Osteoblast (primary cell): Measurements from ENCODE around the gene AMN1. TPM values are rescaled to one million over a fixed set of nuclear protein-coding genes. Genes with fewer than 3 reads are reported as not detected.

Experiments used
- DNase-seq: peaks from one replicate; pipeline ENCODE4 v3.0.0; 2011; ENCODE audit warnings: low spot score, mixed read lengths; ENCODE audit not compliant: insufficient read length; ENCODE audit errors: missing footprints
- H2AFZ ChIP-seq: 2 replicates; pipeline ENCODE4 v1.6.0; 2011; ENCODE audit warnings: mild to moderate bottlenecking, low read length
- H3K27ac ChIP-seq: 2 replicates; pipeline ENCODE4 v1.5.1; 2011; ENCODE audit warnings: mild to moderate bottlenecking, low read depth, low read length, moderate library complexity
- H3K27me3 ChIP-seq: 2 replicates; pipeline ENCODE4 v1.6.0; 2012; ENCODE audit warnings: mild to moderate bottlenecking, control low read depth, inconsistent platforms, low read length, moderate library complexity; ENCODE audit not compliant: insufficient read depth
- H3K36me3 ChIP-seq: 2 replicates; pipeline ENCODE4 v1.5.1; 2011; ENCODE audit warnings: mild to moderate bottlenecking, low read length, control low read depth, moderate library complexity; ENCODE audit not compliant: insufficient read depth
- H3K4me1 ChIP-seq: 2 replicates; pipeline ENCODE4 v1.5.1; 2011; ENCODE audit warnings: mild to moderate bottlenecking, low read length, control low read depth, moderate library complexity; ENCODE audit not compliant: insufficient read depth
- H3K4me2 ChIP-seq: 2 replicates; pipeline ENCODE4 v1.6.0; 2011; ENCODE audit warnings: mild to moderate bottlenecking, low read length; ENCODE audit not compliant: insufficient read depth
- H3K4me3 ChIP-seq: fragments of 200-600 bp; sonication (generic); 3 replicates; pipeline ENCODE4 v1.5.1; 2012; ENCODE audit warnings: mild to moderate bottlenecking, low read length, inconsistent platforms; ENCODE audit not compliant: insufficient read depth
- H3K79me2 ChIP-seq: 2 replicates; pipeline ENCODE4 v1.6.0; 2012; ENCODE audit warnings: mild to moderate bottlenecking, low read length, control low read depth, inconsistent platforms; ENCODE audit not compliant: insufficient read depth
- H3K9me3 ChIP-seq: 2 replicates; pipeline ENCODE4 v1.5.1; 2011; ENCODE audit warnings: low read depth, low read length, control low read depth
- H4K20me1 ChIP-seq: 2 replicates; pipeline ENCODE4 v1.6.0; 2012; ENCODE audit warnings: mild to moderate bottlenecking, low read length, control low read depth; ENCODE audit not compliant: insufficient read depth
- CTCF ChIP-seq: IDR thresholded peaks from 2 replicates; pipeline ENCODE4 v1.5.1; 2011; ENCODE audit warnings: mild to moderate bottlenecking, low read depth, low read length, moderate library complexity; ENCODE audit errors: extremely low read depth
- total RNA-seq: library from RNA; depleted of rRNA; stranded (reverse); fragments of >200 nt; gene quantifications from 2 replicates; pipeline ENCODE4 v1.2.3, GENCODE V29; 2012

Gene AMN1
- total RNA-seq, 1 donor, result 5.4 TPM

- H3K36me3 ChIP-seq, result no peaks in the 10 kb centered on the region
- peak within 1 kb of the TSS; percentile 86 for H3K4me3 ChIP-seq
Measured at GRCh38 chr12:31659087-31659942, 69.5 kb downstream of the AMN1 start, which contains the start of gene ETFBKMT. Gene ETFBKMT (plus strand): TSS chr12:31659688. CDS start chr12:31661954, 2,266 bp downstream.

GRCh38 chr12:31658471-31659086, 70.2 kb downstream of the AMN1 start:
- Histone ChIP-seq H3K79me2 (no peaks in the 10 kb centered on the region), H3K27me3 (no peaks in the 10 kb centered on the region), H4K20me1 (no peaks in the 10 kb centered on the region), H3K9me3 (no peaks in the 10 kb centered on the region), H3K4me2 (peak overlapping the region; percentile 87), H2AFZ (peak overlapping the region; percentile 96), H3K36me3 (no peaks in the 10 kb centered on the region), H3K27ac (peak overlapping the region; percentile 88), H3K4me3 (peak overlapping the region; percentile 86), H3K4me1 (peaks cover 8% of the 10 kb centered on the region)
- TF ChIP-seq CTCF, result no peak
- peak; percentile 9 for DNase-seq

More at GRCh38 chr12:31659087-31659942, 69.5 kb downstream of the AMN1 start, which contains the start of gene ETFBKMT:
- peak within 1 kb of the TSS; percentile 88 for H3K27ac ChIP-seq
- peak within 1 kb of the TSS; percentile 96 for H2AFZ ChIP-seq
- H3K4me2 ChIP-seq, result peak within 1 kb of the TSS; percentile 87
- peaks cover 8% of the 10 kb centered on the region for H3K4me1 ChIP-seq
- no peaks in the 10 kb centered on the region for H3K27me3 ChIP-seq
- peak; percentile 96 for DNase-seq
- no peaks in the 10 kb centered on the region for H3K9me3 ChIP-seq
- H3K79me2 ChIP-seq, result no peaks in the 10 kb centered on the region
- TF ChIP-seq CTCF, result peak; percentile 25
- no peaks in the 10 kb centered on the region for H4K20me1 ChIP-seq

- Histone ChIP-seq H4K20me1 (no peaks in the 10 kb centered on the region), H2AFZ (peak overlapping the region; percentile 67), H3K4me3 (no peak overlapping the region), H3K4me1 (peaks cover 11% of the 10 kb centered on the region), H3K36me3 (no peaks in the 10 kb centered on the region), H3K27ac (no peak overlapping the region), H3K9me3 (no peaks in the 10 kb centered on the region), H3K79me2 (no peaks in the 10 kb centered on the region), H3K27me3 (no peaks in the 10 kb centered on the region), H3K4me2 (no peak overlapping the region)
- no peak for DNase-seq
- no peak for TF ChIP-seq CTCF
Measured at GRCh38 chr12:31655792-31656191, 73.0 kb downstream of the AMN1 start.

- H3K27me3 ChIP-seq, result no peaks in the 10 kb centered on the region
- no peak overlapping the region for H2AFZ ChIP-seq
- DNase-seq, result no peak
- no peak overlapping the region for H3K4me2 ChIP-seq
- no peaks in the 10 kb centered on the region for H3K79me2 ChIP-seq
- H3K9me3 ChIP-seq, result no peaks in the 10 kb centered on the region
- no peaks in the 10 kb centered on the region for H4K20me1 ChIP-seq
- no peak overlapping the region for H3K27ac ChIP-seq
- H3K4me1 ChIP-seq, result peaks cover 13% of the 10 kb centered on the region
- H3K36me3 ChIP-seq, result no peaks in the 10 kb centered on the region
- TF ChIP-seq CTCF, result no peak
- H3K4me3 ChIP-seq, result no peak overlapping the region
Measured at GRCh38 chr12:31655208-31655607, 73.6 kb downstream of the AMN1 start.
